GM12878 (cell line): Measurements from ENCODE around the gene ODAD4. TPM values are rescaled to one million over a fixed set of nuclear protein-coding genes. Genes with fewer than 3 reads are reported as not detected.

ENCODE experiments used
- BHLHE40 ChIP-seq, 2 experiments: fragments of 450-650 bp in 1 of 2; IDR thresholded peaks; 2 replicates each; pipeline ENCODE4 v1.6.1; 2011 to 2017; ENCODE audit warnings: low read depth in 2 of 2, borderline replicate concordance in 1 of 2, improper control_type of control experiment in 1 of 2, low read length in 1 of 2, mild to moderate bottlenecking in 1 of 2
- CREM ChIP-seq: IDR thresholded peaks from 2 replicates; pipeline ENCODE4 v1.6.1; 2014; ENCODE audit warnings: antibody characterized with exemption, low read depth
- E2F4 ChIP-seq: IDR thresholded peaks from 2 replicates; pipeline ENCODE4 v1.6.1; 2012; ENCODE audit warnings: low read depth, low read length, improper control_type of control experiment
- HCFC1 ChIP-seq: fragments of 150-350 bp; IDR thresholded peaks from 2 replicates; pipeline ENCODE4 v1.6.1; 2014; ENCODE audit warnings: low read length
- POU2F2 ChIP-seq: IDR thresholded peaks from 3 replicates; pipeline ENCODE4 v1.6.1; 2011; ENCODE audit warnings: low read depth, mild to moderate bottlenecking, low read length, borderline replicate concordance
- REST ChIP-seq: IDR thresholded peaks from 2 replicates; pipeline ENCODE4 v1.6.1; 2012; ENCODE audit warnings: mild to moderate bottlenecking, low read depth, low read length
- SMAD5 ChIP-seq: IDR thresholded peaks from 2 replicates; pipeline ENCODE4 v1.6.1; 2016; ENCODE audit warnings: antibody characterized with exemption, low read depth
- SRF ChIP-seq, 2 experiments: IDR thresholded peaks; 2 replicates each; pipeline ENCODE4 v1.6.1; 2011; ENCODE audit warnings: low read depth in 2 of 2, low read length in 2 of 2, mild to moderate bottlenecking in 1 of 2, moderate library complexity in 1 of 2
- ZBED1 ChIP-seq: IDR thresholded peaks from 2 replicates; pipeline ENCODE4 v1.6.1; 2016; ENCODE audit warnings: borderline replicate concordance
- ZNF687 ChIP-seq: fragments of 450-650 bp; IDR thresholded peaks from 2 replicates; pipeline ENCODE4 v1.6.1; 2017; ENCODE audit warnings: mild to moderate bottlenecking, moderate library complexity
- polyA plus RNA-seq, 11 experiments: library from polyadenylated mRNA; depleted of rRNA in 4 of 11; unstranded in 6 of 11; stranded (reverse) in 5 of 11; fragments of >200 nt; fragmentation: Nextera tagmentation in 4 of 11; fragmentation: Illumina TruSeq in 1 of 11; extraction: Ambion mirVana in 4 of 11; extraction: Trizol in 1 of 11; gene quantifications; 1 replicate in 1 of 11; 2 replicates in 10 of 11; pipeline versions ENCODE4 v1.2.1 to v1.2.3, GENCODE V29; 2011 to 2016; ENCODE audit warnings: inconsistent platforms in 2 of 11, missing spikeins in 2 of 11, low read depth in 1 of 11
- total RNA-seq, 4 experiments: library from RNA; depleted of rRNA in 3 of 4; stranded (reverse); fragments of >200 nt in 3 of 4; fragmentation: Illumina TruSeq in 1 of 4; extraction: Trizol in 1 of 4; gene quantifications; 2 replicates each; pipeline versions ENCODE4 v1.2.1 to v1.2.3, GENCODE V29; 2013 to 2021

Gene ODAD4
- total and polyA plus RNA-seq, 10 of the 15 experiments (the other 5 are each of a cell fraction or from before 2014, with no cell fraction given) = 0.10 to 0.73 (median 0.35) TPM

- TF ChIP-seq SMAD5 (peak; percentile 67; the same call in 1 of the 2 replicates), ZNF687 (peak; percentile 65), E2F4 (0 out of 2 replicates have a peak, but pooled peaks have one; percentile 6), POU2F2 (peak; percentile 62; the same call in 1 of the 3 replicates), CREM (no peak), HCFC1 (0 out of 2 replicates have a peak, but pooled peaks have one; percentile 51), ZBED1 (peak; percentile 67; the same call in 1 of the 2 replicates), SRF (IDR thresholded peaks at IDR 0.05; ENCODE audit: low read depth in 2 of 2, low read length in 2 of 2) (peak in 1 of 2 experiments; percentile 52; a peak in 1 of 4 replicates), REST (no peak), BHLHE40 (IDR thresholded peaks at IDR 0.05; ENCODE audit: borderline replicate concordance in 1 of 2, low read depth in 2 of 2, low read length in 1 of 2) (peak; percentile 54 to 75; a peak in 2 of 4 replicates)
Measured at GRCh38 chr17:41966463-41967140, 36.2 kb downstream of the ODAD4 start, which contains the start of gene CNP (continued).
